ENCODE results near the gene LVRN.

- TF ChIP-seq CTCF (IDR thresholded peaks at IDR 0.05) (no peak), POLR2A (IDR thresholded peaks at IDR 0.05) (no peak)
These were observed 63.6 kb downstream of the LVRN start for GRCh38 chr5:116025866-116026265.

All from testis (tissue), 2 donors.